Lower leg skin (tissue), 3 donors: ENCODE data around the gene SLC25A22.

ENCODE experiments used
- POLR2A ChIP-seq, 2 donors: fragments of 450-650 bp; IDR thresholded peaks; one replicate each; pipeline ENCODE4 v1.6.1; 2016 to 2017; ENCODE audit warnings: antibody characterized with exemption in 2 of 2, mild to moderate bottlenecking in 1 of 2, moderate library complexity in 1 of 2
- TF ChIP-seq, protein P1 (sequence below), 3 donors: fragments of 450-650 bp; IDR thresholded peaks; one replicate each; pipeline ENCODE4 v1.5.1; 2016; ENCODE audit warnings: antibody characterized with exemption in 3 of 3, mild to moderate bottlenecking in 3 of 3, moderate library complexity in 2 of 3

DNA sequence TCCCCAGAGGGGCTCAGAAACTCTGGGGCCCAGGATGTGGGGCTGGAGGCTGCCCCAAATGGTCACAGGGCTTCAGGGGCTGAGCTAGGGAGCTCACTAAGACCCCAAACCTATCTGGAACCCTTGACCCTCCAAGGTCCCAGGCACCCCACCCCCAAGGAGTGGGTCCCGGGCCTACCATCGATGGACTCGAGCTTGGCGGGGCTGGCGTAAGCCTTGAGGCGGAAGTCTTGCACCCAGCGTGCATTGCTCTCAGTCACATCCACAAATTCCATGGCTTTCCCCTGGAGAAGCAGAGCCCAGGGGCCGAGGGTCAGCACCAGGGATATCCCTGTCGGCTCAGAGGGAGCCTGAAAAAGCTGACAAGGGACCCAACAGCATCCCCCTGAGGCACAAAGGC lies 24.3 kb downstream of the SLC25A22 start:
- TF ChIP-seq, protein P1, sequence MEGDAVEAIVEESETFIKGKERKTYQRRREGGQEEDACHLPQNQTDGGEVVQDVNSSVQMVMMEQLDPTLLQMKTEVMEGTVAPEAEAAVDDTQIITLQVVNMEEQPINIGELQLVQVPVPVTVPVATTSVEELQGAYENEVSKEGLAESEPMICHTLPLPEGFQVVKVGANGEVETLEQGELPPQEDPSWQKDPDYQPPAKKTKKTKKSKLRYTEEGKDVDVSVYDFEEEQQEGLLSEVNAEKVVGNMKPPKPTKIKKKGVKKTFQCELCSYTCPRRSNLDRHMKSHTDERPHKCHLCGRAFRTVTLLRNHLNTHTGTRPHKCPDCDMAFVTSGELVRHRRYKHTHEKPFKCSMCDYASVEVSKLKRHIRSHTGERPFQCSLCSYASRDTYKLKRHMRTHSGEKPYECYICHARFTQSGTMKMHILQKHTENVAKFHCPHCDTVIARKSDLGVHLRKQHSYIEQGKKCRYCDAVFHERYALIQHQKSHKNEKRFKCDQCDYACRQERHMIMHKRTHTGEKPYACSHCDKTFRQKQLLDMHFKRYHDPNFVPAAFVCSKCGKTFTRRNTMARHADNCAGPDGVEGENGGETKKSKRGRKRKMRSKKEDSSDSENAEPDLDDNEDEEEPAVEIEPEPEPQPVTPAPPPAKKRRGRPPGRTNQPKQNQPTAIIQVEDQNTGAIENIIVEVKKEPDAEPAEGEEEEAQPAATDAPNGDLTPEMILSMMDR (IDR thresholded peaks at IDR 0.05): no peak
- TF ChIP-seq POLR2A (IDR thresholded peaks at IDR 0.05): no peak
